ENCODE results near the gene PDCD7. TPM values are rescaled to one million over a fixed set of nuclear protein-coding genes. Genes with fewer than 3 reads are reported as not detected.
"Not testable (repeated sequence)": the region's sequence is repeated elsewhere in the genome, so short reads cannot be mapped to it uniquely, and the experiment has no call there.

The PDCD7 gene, protein sequence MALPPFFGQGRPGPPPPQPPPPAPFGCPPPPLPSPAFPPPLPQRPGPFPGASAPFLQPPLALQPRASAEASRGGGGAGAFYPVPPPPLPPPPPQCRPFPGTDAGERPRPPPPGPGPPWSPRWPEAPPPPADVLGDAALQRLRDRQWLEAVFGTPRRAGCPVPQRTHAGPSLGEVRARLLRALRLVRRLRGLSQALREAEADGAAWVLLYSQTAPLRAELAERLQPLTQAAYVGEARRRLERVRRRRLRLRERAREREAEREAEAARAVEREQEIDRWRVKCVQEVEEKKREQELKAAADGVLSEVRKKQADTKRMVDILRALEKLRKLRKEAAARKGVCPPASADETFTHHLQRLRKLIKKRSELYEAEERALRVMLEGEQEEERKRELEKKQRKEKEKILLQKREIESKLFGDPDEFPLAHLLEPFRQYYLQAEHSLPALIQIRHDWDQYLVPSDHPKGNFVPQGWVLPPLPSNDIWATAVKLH
- 10 to 100 TPM; 18.5 to 26.7 TPM for total RNA-seq

DNA sequence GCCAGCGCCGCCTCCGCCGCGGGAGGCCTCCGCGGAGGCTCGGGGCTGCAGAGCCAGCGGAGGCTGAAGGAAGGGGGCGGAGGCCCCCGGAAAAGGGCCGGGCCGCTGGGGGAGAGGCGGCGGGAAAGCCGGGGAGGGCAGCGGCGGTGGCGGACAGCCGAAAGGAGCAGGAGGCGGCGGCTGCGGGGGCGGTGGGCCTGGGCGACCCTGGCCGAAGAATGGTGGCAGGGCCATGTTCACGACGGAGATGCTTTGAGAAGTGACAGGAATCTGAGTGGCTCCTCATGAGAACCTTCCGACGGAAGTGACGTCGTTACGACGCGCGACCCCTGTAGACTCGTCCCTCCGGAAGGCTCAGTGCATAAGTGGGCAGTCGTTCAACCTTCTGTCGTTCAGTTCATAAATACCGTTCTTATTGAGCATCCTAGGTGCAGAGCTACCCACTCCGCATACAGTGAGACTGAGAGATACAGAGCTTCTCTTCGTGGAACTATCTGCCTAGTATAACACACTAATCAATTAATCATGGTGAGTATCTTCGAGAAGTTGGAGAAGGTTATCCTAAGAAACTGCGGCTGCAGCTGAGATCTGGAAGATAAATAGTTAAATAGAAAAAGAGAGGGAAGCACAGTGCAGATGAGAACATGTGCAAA, at the start of gene PDCD7:
Gene PDCD7 (minus strand): TSS at position 261 of the 653 bp plus-strand sequence. CDS start 27 bp downstream, at position 234.
- H3K4me3 ChIP-seq = peak within 1 kb of the TSS; percentile 92
- ATAC-seq (ENCODE audit: insufficient number of reproducible peaks, low FRiP score, low read depth) (peak; percentile 96), DNase-seq (ENCODE audit: low spot score) (peak; percentile 66)
- H3K9me3 ChIP-seq = no peaks in the 10 kb centered on the region
- peaks cover 13 to 22% of the 10 kb centered on the region in 2 donors for H3K4me1 ChIP-seq (ENCODE audit: control insufficient read depth in 1 of 2, low read depth in 2 of 2)
- H3K27me3 ChIP-seq (replicated peaks; ENCODE audit: insufficient read depth) = no peaks in the 10 kb centered on the region
- peaks cover 17% of the 10 kb centered on the region for H3K36me3 ChIP-seq
- peak within 1 kb of the TSS; percentile 62 to 89 for H3K27ac ChIP-seq
- TF ChIP-seq, protein P1, sequence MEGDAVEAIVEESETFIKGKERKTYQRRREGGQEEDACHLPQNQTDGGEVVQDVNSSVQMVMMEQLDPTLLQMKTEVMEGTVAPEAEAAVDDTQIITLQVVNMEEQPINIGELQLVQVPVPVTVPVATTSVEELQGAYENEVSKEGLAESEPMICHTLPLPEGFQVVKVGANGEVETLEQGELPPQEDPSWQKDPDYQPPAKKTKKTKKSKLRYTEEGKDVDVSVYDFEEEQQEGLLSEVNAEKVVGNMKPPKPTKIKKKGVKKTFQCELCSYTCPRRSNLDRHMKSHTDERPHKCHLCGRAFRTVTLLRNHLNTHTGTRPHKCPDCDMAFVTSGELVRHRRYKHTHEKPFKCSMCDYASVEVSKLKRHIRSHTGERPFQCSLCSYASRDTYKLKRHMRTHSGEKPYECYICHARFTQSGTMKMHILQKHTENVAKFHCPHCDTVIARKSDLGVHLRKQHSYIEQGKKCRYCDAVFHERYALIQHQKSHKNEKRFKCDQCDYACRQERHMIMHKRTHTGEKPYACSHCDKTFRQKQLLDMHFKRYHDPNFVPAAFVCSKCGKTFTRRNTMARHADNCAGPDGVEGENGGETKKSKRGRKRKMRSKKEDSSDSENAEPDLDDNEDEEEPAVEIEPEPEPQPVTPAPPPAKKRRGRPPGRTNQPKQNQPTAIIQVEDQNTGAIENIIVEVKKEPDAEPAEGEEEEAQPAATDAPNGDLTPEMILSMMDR (IDR thresholded peaks at IDR 0.05) = no peak

DNA sequence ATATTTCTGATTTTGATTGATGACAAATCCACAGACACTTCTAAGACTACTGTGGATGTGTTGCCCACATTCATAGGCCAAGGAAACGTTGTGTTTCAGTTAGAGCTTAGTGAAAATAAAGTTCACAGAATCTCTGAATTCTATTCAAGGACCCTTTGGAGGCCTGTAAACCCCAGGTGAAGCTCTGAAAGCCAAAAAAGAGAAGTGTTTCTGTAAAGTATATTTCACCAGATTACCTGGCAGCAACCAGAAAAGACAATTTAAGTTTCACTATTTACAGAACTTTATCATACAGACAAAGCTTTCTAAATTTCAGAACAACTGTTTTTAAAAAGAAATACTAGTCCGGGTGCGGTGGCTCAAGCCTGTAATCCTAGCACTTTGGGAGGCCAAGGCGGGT, 48.9 kb upstream of the PDCD7 start:
- Histone ChIP-seq H3K27me3 (replicated peaks; ENCODE audit: insufficient read depth) (no peaks in the 10 kb centered on the region), H3K9me3 (no peaks in the 10 kb centered on the region), H3K36me3 (peaks cover 10% of the 10 kb centered on the region), H3K27ac (no peak overlapping the region), H3K4me3 (no peak overlapping the region), H3K4me1 (ENCODE audit: control insufficient read depth in 1 of 2, low read depth in 2 of 2) (peaks cover 13 to 15% of the 10 kb centered on the region in 2 donors)
- DNase-seq (ENCODE audit: low spot score) (no peak), ATAC-seq (ENCODE audit: insufficient number of reproducible peaks, low FRiP score, low read depth) (no peak)
- TF ChIP-seq, protein P1 (IDR thresholded peaks at IDR 0.05) = no peak

DNA sequence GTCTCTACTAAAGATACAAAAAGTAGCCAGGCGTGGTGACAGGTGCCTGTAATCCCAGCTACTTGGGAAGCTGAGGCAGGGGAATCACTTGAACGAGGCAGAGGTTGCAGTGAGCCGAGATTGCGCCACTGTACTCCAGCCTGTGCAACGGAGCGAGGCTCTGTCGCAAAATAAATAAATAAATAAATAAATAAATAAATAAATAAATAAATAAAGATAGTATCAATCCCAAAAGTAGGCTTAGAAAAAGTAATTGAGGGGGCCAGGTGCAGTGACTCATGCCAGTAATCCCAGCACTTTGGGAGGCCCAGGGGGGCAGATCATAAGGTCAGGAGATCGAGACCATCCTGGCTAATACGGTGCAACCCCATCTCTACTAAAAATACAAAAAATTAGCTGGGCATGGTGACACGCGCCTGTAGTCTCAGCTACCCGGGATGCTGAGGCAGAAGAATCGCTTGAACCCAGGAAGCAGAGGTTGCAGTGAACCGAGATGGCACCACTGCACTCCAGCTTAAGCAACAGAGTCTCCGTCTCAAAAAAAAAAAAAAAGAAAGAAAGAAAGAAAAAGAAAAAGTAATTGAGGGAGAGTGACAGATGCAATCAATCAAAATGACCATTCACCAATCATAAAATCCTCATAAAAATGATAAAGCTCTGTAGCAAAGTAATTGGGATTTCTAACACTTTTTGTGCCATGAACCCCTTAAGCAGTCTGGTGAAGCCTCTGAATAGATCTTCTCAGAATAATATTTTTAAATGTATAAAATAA, 48.2 kb upstream of the PDCD7 start:
- not testable (repeated sequence) for H3K27me3 ChIP-seq (replicated peaks; ENCODE audit: insufficient read depth); H3K27ac ChIP-seq
- peaks cover 13 to 15% of the 10 kb centered on the region in 2 donors for H3K4me1 ChIP-seq (ENCODE audit: control insufficient read depth in 1 of 2, low read depth in 2 of 2)

DNA sequence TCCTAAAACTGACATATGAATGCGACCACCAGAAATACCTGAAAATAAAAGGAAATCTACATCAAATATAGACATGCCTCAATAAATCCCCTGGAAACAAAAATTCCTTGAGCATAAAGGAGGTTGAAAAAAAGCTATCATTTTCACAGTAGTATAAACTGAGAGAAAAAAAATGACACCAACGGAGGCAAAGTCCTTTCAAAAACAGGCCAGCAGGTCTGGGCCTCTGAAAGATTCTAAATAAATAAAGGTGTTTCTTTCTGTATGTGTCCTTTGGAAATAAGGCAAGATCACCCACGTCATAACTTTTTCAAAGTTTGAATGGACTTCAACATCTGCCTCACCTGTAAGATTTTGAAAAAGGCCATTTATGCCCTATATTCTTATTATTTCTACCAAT, 46.6 kb upstream of the PDCD7 start:
- peaks cover 13 to 15% of the 10 kb centered on the region in 2 donors for H3K4me1 ChIP-seq (ENCODE audit: control insufficient read depth in 1 of 2, low read depth in 2 of 2)
- TF ChIP-seq, protein P1 (IDR thresholded peaks at IDR 0.05) = no peak
- no peak overlapping the region for H3K4me3 ChIP-seq
- DNase-seq (ENCODE audit: low spot score) (no peak), ATAC-seq (ENCODE audit: insufficient number of reproducible peaks, low FRiP score, low read depth) (no peak)
- H3K27me3 ChIP-seq (replicated peaks; ENCODE audit: insufficient read depth) = no peaks in the 10 kb centered on the region
- no peak overlapping the region for H3K27ac ChIP-seq
- H3K9me3 ChIP-seq = no peaks in the 10 kb centered on the region
- H3K36me3 ChIP-seq = peaks cover 24% of the 10 kb centered on the region

More for the DNA sequence above, 48.2 kb upstream of the PDCD7 start:
- not testable (repeated sequence) for ATAC-seq (ENCODE audit: insufficient number of reproducible peaks, low FRiP score, low read depth); H3K9me3 ChIP-seq; H3K4me3 ChIP-seq; DNase-seq (ENCODE audit: low spot score)
- H3K36me3 ChIP-seq = peaks cover 16% of the 10 kb centered on the region

DNA sequence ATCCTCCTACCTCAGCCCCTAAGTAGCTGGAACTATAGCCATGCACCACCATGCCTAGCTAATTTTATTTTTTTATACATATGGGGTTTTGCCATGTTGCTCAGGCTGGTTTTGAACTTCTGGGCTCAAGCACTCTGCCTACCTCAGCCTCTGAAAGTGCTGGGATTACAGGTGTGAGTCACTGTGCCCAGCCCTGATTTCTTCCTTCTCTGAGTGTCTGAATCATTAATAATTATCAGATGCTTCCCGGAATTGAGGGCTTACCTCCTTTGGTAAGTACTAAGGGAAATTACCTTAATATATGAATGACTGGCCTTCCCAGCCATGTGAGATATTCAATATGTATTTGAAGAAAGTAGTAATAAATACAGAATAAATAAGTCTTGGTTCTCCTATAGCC, 44.3 kb upstream of the PDCD7 start:
- Histone ChIP-seq H3K4me3 (no peak overlapping the region), H3K27ac (no peak overlapping the region), H3K9me3 (no peaks in the 10 kb centered on the region), H3K27me3 (replicated peaks; ENCODE audit: insufficient read depth) (no peaks in the 10 kb centered on the region), H3K36me3 (peaks cover 39% of the 10 kb centered on the region), H3K4me1 (ENCODE audit: control insufficient read depth in 1 of 2, low read depth in 2 of 2) (peaks cover 6 to 8% of the 10 kb centered on the region in 2 donors)
- DNase-seq (ENCODE audit: low spot score) = no peak
- no peak for ATAC-seq (ENCODE audit: insufficient number of reproducible peaks, low FRiP score, low read depth)
- TF ChIP-seq, protein P1 (IDR thresholded peaks at IDR 0.05) = no peak

Data from thoracic aorta (tissue), 2 donors.